SU-DHL-6 (cell line): ENCODE data around the gene SLC4A2.

ENCODE experiments used
- EZH2phosphoT487 ChIP-seq: fragments of 200-600 bp; sonication (generic), shearing (Covaris generic); conservative IDR thresholded peaks from 2 replicates; pipeline ENCODE4 v1.6.1; 2018; ENCODE audit warnings: mild to moderate bottlenecking, antibody characterized with exemption, low read length, moderate library complexity, mixed read lengths
- TF ChIP-seq, protein P1 (sequence below): fragments of 200-600 bp; sonication (generic); IDR thresholded peaks from one replicate; pipeline ENCODE4 v1.5.1; 2017; ENCODE audit warnings: antibody characterized with exemption, mild to moderate bottlenecking, low read length, moderate library complexity; ENCODE audit not compliant: insufficient read depth, poor library complexity, severe bottlenecking

DNA sequence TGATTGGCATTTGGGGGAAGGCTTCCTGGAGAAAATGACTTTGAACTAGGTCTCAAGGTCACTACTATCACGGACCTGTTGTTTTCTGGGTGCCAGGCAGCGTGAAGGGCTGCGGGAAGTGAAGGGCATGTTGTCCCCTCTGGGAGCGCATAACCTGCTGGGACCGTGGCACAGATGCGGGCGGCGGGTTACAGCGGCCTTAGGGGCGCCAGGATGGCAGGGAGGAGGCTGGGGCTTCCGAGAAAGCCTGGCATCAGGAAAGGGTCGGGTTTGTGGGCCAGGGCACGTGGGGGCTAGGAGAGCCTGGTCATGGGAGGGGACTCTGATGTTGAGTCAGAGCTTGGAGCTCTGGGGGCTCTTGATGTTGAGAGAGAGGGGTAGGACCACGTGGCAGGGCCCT is 6.1 kb downstream of the SLC4A2 start:
- TF ChIP-seq, protein P1, sequence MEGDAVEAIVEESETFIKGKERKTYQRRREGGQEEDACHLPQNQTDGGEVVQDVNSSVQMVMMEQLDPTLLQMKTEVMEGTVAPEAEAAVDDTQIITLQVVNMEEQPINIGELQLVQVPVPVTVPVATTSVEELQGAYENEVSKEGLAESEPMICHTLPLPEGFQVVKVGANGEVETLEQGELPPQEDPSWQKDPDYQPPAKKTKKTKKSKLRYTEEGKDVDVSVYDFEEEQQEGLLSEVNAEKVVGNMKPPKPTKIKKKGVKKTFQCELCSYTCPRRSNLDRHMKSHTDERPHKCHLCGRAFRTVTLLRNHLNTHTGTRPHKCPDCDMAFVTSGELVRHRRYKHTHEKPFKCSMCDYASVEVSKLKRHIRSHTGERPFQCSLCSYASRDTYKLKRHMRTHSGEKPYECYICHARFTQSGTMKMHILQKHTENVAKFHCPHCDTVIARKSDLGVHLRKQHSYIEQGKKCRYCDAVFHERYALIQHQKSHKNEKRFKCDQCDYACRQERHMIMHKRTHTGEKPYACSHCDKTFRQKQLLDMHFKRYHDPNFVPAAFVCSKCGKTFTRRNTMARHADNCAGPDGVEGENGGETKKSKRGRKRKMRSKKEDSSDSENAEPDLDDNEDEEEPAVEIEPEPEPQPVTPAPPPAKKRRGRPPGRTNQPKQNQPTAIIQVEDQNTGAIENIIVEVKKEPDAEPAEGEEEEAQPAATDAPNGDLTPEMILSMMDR, result no peak
- TF ChIP-seq EZH2phosphoT487, result no peak
